Measurements from ENCODE around the gene LDHAL6B. TPM values are rescaled to one million over a fixed set of nuclear protein-coding genes. Genes with fewer than 3 reads are reported as not detected.

The LDHAL6B gene
- total and polyA plus RNA-seq, 2 donors (not counting 1 experiment from before 2014, with no cell fraction given): not detected

DNA sequence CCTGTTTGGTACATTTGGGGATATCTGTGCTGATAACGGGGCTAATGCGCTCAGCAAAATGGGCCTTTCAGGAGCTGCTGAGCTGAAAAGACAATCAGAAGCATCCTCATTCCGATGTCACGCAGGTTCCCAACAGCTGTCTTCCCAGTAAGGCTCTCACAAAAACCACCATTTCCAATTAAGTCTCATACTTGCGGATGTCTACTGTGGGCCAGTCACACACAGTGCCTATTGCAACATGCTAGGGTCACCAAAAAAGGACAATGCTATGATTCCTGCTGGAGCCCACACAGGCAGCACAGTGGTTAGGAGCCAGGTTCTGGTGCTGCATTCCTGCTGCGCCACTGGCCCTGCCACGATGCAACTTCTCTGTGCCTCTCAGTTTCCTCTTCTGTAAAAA lies 16.4 kb upstream of the LDHAL6B start:
- Histone ChIP-seq H3K9ac (ENCODE audit: insufficient read depth, low read length) (no peak overlapping the region), H3K27ac (ENCODE audit: insufficient read depth, low read length) (no peak overlapping the region), H4K20me1 (ENCODE audit: control insufficient read depth, extremely low read depth, insufficient read depth, low read length) (peaks cover 3% of the 10 kb centered on the region), H3K9me3 (ENCODE audit: control insufficient read depth, insufficient read depth, low read depth, low read length) (no peaks in the 10 kb centered on the region), H3K79me2 (ENCODE audit: control insufficient read depth, insufficient read depth, low read length) (no peaks in the 10 kb centered on the region), H3K4me2 (ENCODE audit: extremely low read depth, insufficient read depth, low read length) (no peak overlapping the region), H3K27me3 (ENCODE audit: control insufficient read depth, insufficient read depth, low read length) (no peaks in the 10 kb centered on the region), H3K4me3 (replicated peaks in 1 of 4; ENCODE audit: control extremely low read depth in 1 of 4, insufficient read depth in 1 of 4, low read depth in 3 of 4, low read length in 4 of 4) (no peak overlapping the region), H3K4me1 (ENCODE audit: control insufficient read depth, extremely low read depth, insufficient read depth, low read length) (peaks cover 9% of the 10 kb centered on the region), H3K36me3 (ENCODE audit: control insufficient read depth, insufficient read depth, low read length) (peaks cover 3% of the 10 kb centered on the region), H2AFZ (ENCODE audit: low read length) (no peak overlapping the region)
- DNase-seq (ENCODE audit: low read depth in 2 of 2): peak in 1 of 2 donors; percentile 35
- no peak for TF ChIP-seq EZH2 (IDR thresholded peaks at IDR 0.05; ENCODE audit: low read length, missing control alignments)
- no peak for TF ChIP-seq CTCF (conservative IDR thresholded peaks at IDR 0.05 in 1 of 2, IDR thresholded peaks at IDR 0.05 in 1 of 2; ENCODE audit: low read depth in 1 of 2, low read length in 2 of 2)

- H3K9me3 ChIP-seq (ENCODE audit: control insufficient read depth, insufficient read depth, low read depth, low read length): no peaks in the 10 kb centered on the region
- H3K4me1 ChIP-seq (ENCODE audit: control insufficient read depth, extremely low read depth, insufficient read depth, low read length): peaks cover 9% of the 10 kb centered on the region
- peak; percentile 90 to 98 for DNase-seq (ENCODE audit: low read depth in 2 of 2)
- peak overlapping the region; percentile 79 for H3K27ac ChIP-seq (ENCODE audit: insufficient read depth, low read length)
- H2AFZ ChIP-seq (ENCODE audit: low read length): no peak overlapping the region
- H3K27me3 ChIP-seq (ENCODE audit: control insufficient read depth, insufficient read depth, low read length): no peaks in the 10 kb centered on the region
- H3K36me3 ChIP-seq (ENCODE audit: control insufficient read depth, insufficient read depth, low read length): peaks cover 3% of the 10 kb centered on the region
- H3K4me2 ChIP-seq (ENCODE audit: extremely low read depth, insufficient read depth, low read length): peak overlapping the region; percentile 88
- peaks cover 3% of the 10 kb centered on the region for H4K20me1 ChIP-seq (ENCODE audit: control insufficient read depth, extremely low read depth, insufficient read depth, low read length)
- TF ChIP-seq EZH2 (IDR thresholded peaks at IDR 0.05; ENCODE audit: low read length, missing control alignments): no peak
- no peak for TF ChIP-seq CTCF (conservative IDR thresholded peaks at IDR 0.05 in 1 of 2, IDR thresholded peaks at IDR 0.05 in 1 of 2; ENCODE audit: low read depth in 1 of 2, low read length in 2 of 2)
- H3K79me2 ChIP-seq (ENCODE audit: control insufficient read depth, insufficient read depth, low read length): no peaks in the 10 kb centered on the region
- no peak overlapping the region for H3K9ac ChIP-seq (ENCODE audit: insufficient read depth, low read length)
- H3K4me3 ChIP-seq (replicated peaks in 1 of 4; ENCODE audit: control extremely low read depth in 1 of 4, insufficient read depth in 1 of 4, low read depth in 3 of 4, low read length in 4 of 4): peak overlapping the region in 2 of 4 experiments; percentile 16 to 25
Measured at GRCh38 chr15:59191855-59192237, 14.8 kb upstream of the LDHAL6B start.

- H2AFZ ChIP-seq (ENCODE audit: low read length): no peak overlapping the region
- DNase-seq (ENCODE audit: low read depth in 2 of 2): peak in 1 of 2 donors; percentile 33
- H3K4me2 ChIP-seq (ENCODE audit: extremely low read depth, insufficient read depth, low read length): no peak overlapping the region
Measured at GRCh38 chr15:59194639-59195325, 11.9 kb upstream of the LDHAL6B start.

More at GRCh38 chr15:59194639-59195325, 11.9 kb upstream of the LDHAL6B start:
- Histone ChIP-seq H3K79me2 (ENCODE audit: control insufficient read depth, insufficient read depth, low read length) (no peaks in the 10 kb centered on the region), H3K4me3 (replicated peaks in 1 of 4; ENCODE audit: control extremely low read depth in 1 of 4, insufficient read depth in 1 of 4, low read depth in 3 of 4, low read length in 4 of 4) (no peak overlapping the region), H3K36me3 (ENCODE audit: control insufficient read depth, insufficient read depth, low read length) (peaks cover 2% of the 10 kb centered on the region), H3K4me1 (ENCODE audit: control insufficient read depth, extremely low read depth, insufficient read depth, low read length) (peaks cover 9% of the 10 kb centered on the region), H3K9ac (ENCODE audit: insufficient read depth, low read length) (no peak overlapping the region), H4K20me1 (ENCODE audit: control insufficient read depth, extremely low read depth, insufficient read depth, low read length) (peaks cover 3% of the 10 kb centered on the region), H3K27me3 (ENCODE audit: control insufficient read depth, insufficient read depth, low read length) (no peaks in the 10 kb centered on the region), H3K9me3 (ENCODE audit: control insufficient read depth, insufficient read depth, low read depth, low read length) (no peaks in the 10 kb centered on the region), H3K27ac (ENCODE audit: insufficient read depth, low read length) (no peak overlapping the region)
- TF ChIP-seq CTCF (conservative IDR thresholded peaks at IDR 0.05 in 1 of 2, IDR thresholded peaks at IDR 0.05 in 1 of 2; ENCODE audit: low read depth in 1 of 2, low read length in 2 of 2) (no peak), EZH2 (IDR thresholded peaks at IDR 0.05; ENCODE audit: low read length, missing control alignments) (no peak)

Measured in fibroblast of lung (primary cell).